Central memory CD8-positive, alpha-beta T cell (primary cell): Measurements from ENCODE around the gene PHF5A.
"Not testable (repeated sequence)": the region's sequence is repeated elsewhere in the genome, so short reads cannot be mapped to it uniquely, and the experiment has no call there.

Experiments
- ATAC-seq: fragments of 150-1000 bp; cut with Tn5 transposase; replicated peaks from 2 replicates; pipeline ENCODE4 v1.10.0; 2022; ENCODE audit warnings: mild to moderate bottlenecking, moderate FRiP score, moderate number of reproducible peaks; ENCODE audit not compliant: poor library complexity, severe bottlenecking; ENCODE audit errors: extremely low read depth
- DNase-seq, 2 donors: peaks; one replicate each; pipeline ENCODE4 v3.0.0; 2021; ENCODE audit warnings: low spot score in 2 of 2
- H3K27ac Mint-ChIP-seq: one replicate; pipeline ENCODE4 v1.8.0; 2022; ENCODE audit warnings: low read depth, mild to moderate bottlenecking, moderate library complexity, mixed read lengths
- H3K27me3 Mint-ChIP-seq: one replicate; pipeline ENCODE4 v1.8.0; 2022; ENCODE audit warnings: mixed read lengths
- H3K36me3 Mint-ChIP-seq: one replicate; pipeline ENCODE4 v1.8.0; 2022; ENCODE audit warnings: mild to moderate bottlenecking, moderate library complexity, mixed read lengths; ENCODE audit not compliant: insufficient read depth
- H3K4me1 Mint-ChIP-seq: one replicate; pipeline ENCODE4 v1.8.0; 2022; ENCODE audit warnings: mixed read lengths
- H3K4me3 Mint-ChIP-seq: one replicate; pipeline ENCODE4 v1.8.0; 2022; ENCODE audit warnings: mild to moderate bottlenecking, moderate library complexity, mixed read lengths
- H3K9me3 Mint-ChIP-seq: one replicate; pipeline ENCODE4 v1.8.0; 2022; ENCODE audit warnings: mixed read lengths

The PHF5A gene

GRCh38 chr22:41459431-41459830 is 9.1 kb downstream of the PHF5A start:
- no peak overlapping the region for H3K4me3 Mint-ChIP-seq
- ATAC-seq (no peak), DNase-seq (no peak)
- H3K27me3 Mint-ChIP-seq: no peaks in the 10 kb centered on the region
- H3K36me3 Mint-ChIP-seq: peaks cover 46% of the 10 kb centered on the region
- H3K4me1 Mint-ChIP-seq: no peaks in the 10 kb centered on the region
- H3K27ac Mint-ChIP-seq: no peak overlapping the region
- H3K9me3 Mint-ChIP-seq: no peaks in the 10 kb centered on the region

GRCh38 chr22:41458161-41458728 is 10.2 kb downstream of the PHF5A start:
- peaks cover 38% of the 10 kb centered on the region for H3K36me3 Mint-ChIP-seq
- no peak overlapping the region for H3K27ac Mint-ChIP-seq
- ATAC-seq: no peak
- H3K27me3 Mint-ChIP-seq: no peaks in the 10 kb centered on the region
- no peak overlapping the region for H3K4me3 Mint-ChIP-seq
- no peaks in the 10 kb centered on the region for H3K4me1 Mint-ChIP-seq
- no peak for DNase-seq
- H3K9me3 Mint-ChIP-seq: no peaks in the 10 kb centered on the region

- Mint-ChIP-seq H3K4me3 (peak overlapping the region; percentile 84), H3K27ac (peak overlapping the region; percentile 75), H3K9me3 (no peaks in the 10 kb centered on the region), H3K27me3 (no peaks in the 10 kb centered on the region), H3K4me1 (peaks cover 33% of the 10 kb centered on the region), H3K36me3 (peaks cover 31% of the 10 kb centered on the region)
- ATAC-seq: peak; percentile 80
- DNase-seq: peak; percentile 74 to 82
Observed at GRCh38 chr22:41448189-41448808, 20.2 kb downstream of the PHF5A start.

GRCh38 chr22:41447435-41448188 is 20.9 kb downstream of the PHF5A start:
- Mint-ChIP-seq H3K27ac (peak overlapping the region; percentile 75), H3K4me1 (peaks cover 33% of the 10 kb centered on the region), H3K27me3 (no peaks in the 10 kb centered on the region), H3K9me3 (no peaks in the 10 kb centered on the region), H3K4me3 (peak overlapping the region; percentile 84), H3K36me3 (peaks cover 32% of the 10 kb centered on the region)
- DNase-seq (peak in 1 of 2 donors; percentile 24), ATAC-seq (peak; percentile 4)

- Mint-ChIP-seq H3K27ac (peak within 1 kb of the TSS; percentile 75), H3K9me3 (no peaks in the 10 kb centered on the region), H3K27me3 (no peaks in the 10 kb centered on the region), H3K4me3 (peak within 1 kb of the TSS; percentile 84), H3K4me1 (peaks cover 39% of the 10 kb centered on the region), H3K36me3 (peaks cover 32% of the 10 kb centered on the region)
- peak; percentile 56 for ATAC-seq
- peak; percentile 92 for DNase-seq
Observed at GRCh38 chr22:41446639-41447434, 21.7 kb downstream of the PHF5A start, which contains the start of gene TOB2. TSS of gene TOB2 (minus strand) at chr22:41446801. CDS start at chr22:41437345, 9,456 bp downstream.

- ATAC-seq (no peak), DNase-seq (no peak)
- Mint-ChIP-seq H3K4me3 (peak overlapping the region; percentile 84), H3K36me3 (peaks cover 34% of the 10 kb centered on the region), H3K9me3 (no peaks in the 10 kb centered on the region), H3K4me1 (peaks cover 39% of the 10 kb centered on the region), H3K27me3 (no peaks in the 10 kb centered on the region), H3K27ac (peak overlapping the region; percentile 75)
Observed at GRCh38 chr22:41446057-41446501, 22.4 kb downstream of the PHF5A start.

GRCh38 chr22:41445129-41446056 is 23.1 kb downstream of the PHF5A start:
- Mint-ChIP-seq H3K27ac (peak overlapping the region; percentile 75), H3K36me3 (peaks cover 36% of the 10 kb centered on the region), H3K4me3 (peak overlapping the region; percentile 84), H3K4me1 (peaks cover 39% of the 10 kb centered on the region), H3K27me3 (no peaks in the 10 kb centered on the region), H3K9me3 (no peaks in the 10 kb centered on the region)
- ATAC-seq (no peak), DNase-seq (no peak)

GRCh38 chr22:41444360-41445128 is 23.9 kb downstream of the PHF5A start:
- Mint-ChIP-seq H3K9me3 (no peaks in the 10 kb centered on the region), H3K4me1 (peaks cover 39% of the 10 kb centered on the region), H3K4me3 (peak overlapping the region; percentile 84), H3K27ac (peak overlapping the region; percentile 75), H3K27me3 (no peaks in the 10 kb centered on the region), H3K36me3 (peaks cover 38% of the 10 kb centered on the region)
- peak; percentile 26 for ATAC-seq
- peak; percentile 46 to 47 for DNase-seq

GRCh38 chr22:41442240-41442792 is 26.2 kb downstream of the PHF5A start:
- H3K27me3 Mint-ChIP-seq: no peaks in the 10 kb centered on the region
- DNase-seq (no peak), ATAC-seq (no peak)
- no peaks in the 10 kb centered on the region for H3K9me3 Mint-ChIP-seq
- H3K4me1 Mint-ChIP-seq: peaks cover 27% of the 10 kb centered on the region
- peak overlapping the region; percentile 47 for H3K27ac Mint-ChIP-seq
- peak overlapping the region; percentile 84 for H3K4me3 Mint-ChIP-seq
- peaks cover 45% of the 10 kb centered on the region for H3K36me3 Mint-ChIP-seq

GRCh38 chr22:41440511-41440910 is 28.0 kb downstream of the PHF5A start:
- H3K9me3 Mint-ChIP-seq, H3K4me3 Mint-ChIP-seq, ATAC-seq, DNase-seq, H3K27me3 Mint-ChIP-seq, H3K27ac Mint-ChIP-seq: not testable (repeated sequence)
- Mint-ChIP-seq H3K4me1 (peaks cover 33% of the 10 kb centered on the region), H3K36me3 (peaks cover 47% of the 10 kb centered on the region)

- Mint-ChIP-seq H3K27me3 (no peaks in the 10 kb centered on the region), H3K9me3 (no peaks in the 10 kb centered on the region), H3K36me3 (peaks cover 43% of the 10 kb centered on the region), H3K4me3 (no peak overlapping the region), H3K27ac (peak overlapping the region; percentile 29), H3K4me1 (peaks cover 13% of the 10 kb centered on the region)
- no peak for DNase-seq
- no peak for ATAC-seq
Observed at GRCh38 chr22:41437198-41437597, 31.3 kb downstream of the PHF5A start.
